HepG2 (cell line): ENCODE results near the gene NR1I2. TPM values are rescaled to one million over a fixed set of nuclear protein-coding genes. Genes with fewer than 3 reads are reported as not detected.

Experiments
- ARID2 ChIP-seq: sonication (generic); formaldehyde crosslinking; IDR thresholded peaks from 2 replicates; pipeline ENCODE4 v1.8.1; 2022; ENCODE audit warnings: mild to moderate bottlenecking, missing genetic modification reagents, borderline replicate concordance
- CCAR2 ChIP-seq: fragments of 200-400 bp; formaldehyde crosslinking; optimal IDR thresholded peaks from 2 replicates; pipeline ENCODE3; 2018; ENCODE audit warnings: low read depth, mild to moderate bottlenecking, low read length, moderate library complexity
- GATAD2A ChIP-seq: IDR thresholded peaks from 2 replicates; pipeline ENCODE4 v1.6.1; 2016
- KAT8 ChIP-seq: IDR thresholded peaks from 2 replicates; pipeline ENCODE4 v1.6.1; 2016; ENCODE audit warnings: missing genetic modification reagents, missing compliant biosample characterization
- KDM5B ChIP-seq: sonication (generic); formaldehyde crosslinking; IDR thresholded peaks from 2 replicates; pipeline ENCODE4 v1.4.0; 2020; ENCODE audit warnings: missing genetic modification reagents, mild to moderate bottlenecking, borderline replicate concordance
- KMT2A ChIP-seq: sonication (generic); formaldehyde crosslinking; IDR thresholded peaks from 2 replicates; pipeline ENCODE4 v1.4.0; 2020; ENCODE audit warnings: missing genetic modification reagents
- MLXIP ChIP-seq: sonication (generic); formaldehyde crosslinking; IDR thresholded peaks from 2 replicates; pipeline ENCODE4 v1.9.0; 2021; ENCODE audit warnings: missing genetic modification reagents, borderline replicate concordance
- SMYD3 ChIP-seq: sonication (generic); formaldehyde crosslinking; IDR thresholded peaks from 2 replicates; pipeline ENCODE4 v1.8.1; 2023; ENCODE audit warnings: mild to moderate bottlenecking, missing genetic modification reagents
- TOE1 ChIP-seq: sonication (generic); formaldehyde crosslinking; IDR thresholded peaks from 2 replicates; pipeline ENCODE4 v1.4.0; 2020; ENCODE audit warnings: mild to moderate bottlenecking, missing genetic modification reagents
- ZNF580 ChIP-seq: IDR thresholded peaks from 2 replicates; pipeline ENCODE4 v1.6.1; 2016; ENCODE audit warnings: low read depth, borderline replicate concordance
- ZNF878 ChIP-seq: sonication (generic); formaldehyde crosslinking; IDR thresholded peaks from 2 replicates; pipeline ENCODE4 v1.8.1; 2023; ENCODE audit warnings: mild to moderate bottlenecking, missing genetic modification reagents, moderate library complexity
- polyA plus RNA-seq, 8 experiments: library from polyadenylated mRNA; depleted of rRNA in 3 of 8; stranded (reverse) in 7 of 8; unstranded in 1 of 8; fragments of >200 nt; fragmentation: Illumina TruSeq in 4 of 8; extraction: Trizol in 4 of 8; gene quantifications; 2 replicates each; pipeline versions ENCODE4 v1.2.1 to v1.2.3, GENCODE V29; 2011 to 2016; ENCODE audit warnings: low read depth in 4 of 8, missing spikeins in 1 of 8, mixed read lengths in 1 of 8; ENCODE audit not compliant: insufficient read depth in 1 of 8
- total RNA-seq, 5 experiments: library from RNA; depleted of rRNA; stranded (reverse); fragments of >200 nt; fragmentation: Illumina TruSeq; extraction: Trizol; gene quantifications; 2 replicates each; pipeline ENCODE4 v1.2.3, GENCODE V29; 2016; ENCODE audit warnings: low read depth in 1 of 5
- TF ChIP-seq, protein P1 (sequence below): sonication (generic); formaldehyde crosslinking; IDR thresholded peaks from 2 replicates; pipeline ENCODE4 v1.4.0; 2020; ENCODE audit warnings: low read depth, mild to moderate bottlenecking, missing genetic modification reagents
- TF ChIP-seq, protein P2 (sequence below): sonication (generic); formaldehyde crosslinking; IDR thresholded peaks from 2 replicates; pipeline ENCODE4 v1.5.0; 2020; ENCODE audit warnings: missing genetic modification reagents, mild to moderate bottlenecking, borderline replicate concordance
- TF ChIP-seq, protein P3 (sequence below): sonication (generic); formaldehyde crosslinking; IDR thresholded peaks from 2 replicates; pipeline ENCODE4 v1.4.0; 2020; ENCODE audit warnings: missing genetic modification reagents, borderline replicate concordance
- TF ChIP-seq, protein P4 (sequence below): IDR thresholded peaks from 2 replicates; pipeline ENCODE4 v1.4.0; 2020; ENCODE audit warnings: mild to moderate bottlenecking, missing genetic modification reagents

Gene NR1I2
- total and polyA plus RNA-seq, 2 of the 13 experiments (the other 11 are each of a cell fraction or from before 2014, with no cell fraction given) = 8.8 to 13.4 TPM

- TF ChIP-seq KAT8 (CRISPR knock-in tag) (peak; percentile 70; the same call in 1 of the 2 replicates), KDM5B (CRISPR knock-in tag) (no peak), ZNF580 (CRISPR knock-in tag) (0 out of 2 replicates have a peak, but pooled peaks have one; percentile 42), ZNF878 (CRISPR knock-in tag) (no peak), MLXIP (CRISPR knock-in tag) (0 out of 2 replicates have a peak, but pooled peaks have one; percentile 28), SMYD3 (CRISPR knock-in tag) (no peak), CCAR2 (no peak), TOE1 (CRISPR knock-in tag) (no peak), GATAD2A (CRISPR knock-in tag) (peak; percentile 63), ARID2 (CRISPR knock-in tag) (no peak), KMT2A (CRISPR knock-in tag) (no peak)
- TF ChIP-seq, protein P1, sequence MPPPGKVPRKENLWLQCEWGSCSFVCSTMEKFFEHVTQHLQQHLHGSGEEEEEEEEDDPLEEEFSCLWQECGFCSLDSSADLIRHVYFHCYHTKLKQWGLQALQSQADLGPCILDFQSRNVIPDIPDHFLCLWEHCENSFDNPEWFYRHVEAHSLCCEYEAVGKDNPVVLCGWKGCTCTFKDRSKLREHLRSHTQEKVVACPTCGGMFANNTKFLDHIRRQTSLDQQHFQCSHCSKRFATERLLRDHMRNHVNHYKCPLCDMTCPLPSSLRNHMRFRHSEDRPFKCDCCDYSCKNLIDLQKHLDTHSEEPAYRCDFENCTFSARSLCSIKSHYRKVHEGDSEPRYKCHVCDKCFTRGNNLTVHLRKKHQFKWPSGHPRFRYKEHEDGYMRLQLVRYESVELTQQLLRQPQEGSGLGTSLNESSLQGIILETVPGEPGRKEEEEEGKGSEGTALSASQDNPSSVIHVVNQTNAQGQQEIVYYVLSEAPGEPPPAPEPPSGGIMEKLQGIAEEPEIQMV = no peak
- TF ChIP-seq, protein P2, sequence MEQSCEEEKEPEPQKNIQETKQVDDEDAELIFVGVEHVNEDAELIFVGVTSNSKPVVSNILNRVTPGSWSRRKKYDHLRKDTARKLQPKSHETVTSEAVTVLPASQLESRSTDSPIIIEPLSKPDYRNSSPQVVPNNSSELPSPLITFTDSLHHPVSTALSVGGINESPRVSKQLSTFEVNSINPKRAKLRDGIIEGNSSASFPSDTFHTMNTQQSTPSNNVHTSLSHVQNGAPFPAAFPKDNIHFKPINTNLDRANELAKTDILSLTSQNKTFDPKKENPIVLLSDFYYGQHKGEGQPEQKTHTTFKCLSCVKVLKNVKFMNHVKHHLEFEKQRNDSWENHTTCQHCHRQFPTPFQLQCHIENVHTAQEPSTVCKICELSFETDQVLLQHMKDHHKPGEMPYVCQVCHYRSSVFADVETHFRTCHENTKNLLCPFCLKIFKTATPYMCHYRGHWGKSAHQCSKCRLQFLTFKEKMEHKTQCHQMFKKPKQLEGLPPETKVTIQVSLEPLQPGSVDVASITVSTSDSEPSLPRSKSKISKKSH (CRISPR knock-in tag) = no peak
- TF ChIP-seq, protein P3, sequence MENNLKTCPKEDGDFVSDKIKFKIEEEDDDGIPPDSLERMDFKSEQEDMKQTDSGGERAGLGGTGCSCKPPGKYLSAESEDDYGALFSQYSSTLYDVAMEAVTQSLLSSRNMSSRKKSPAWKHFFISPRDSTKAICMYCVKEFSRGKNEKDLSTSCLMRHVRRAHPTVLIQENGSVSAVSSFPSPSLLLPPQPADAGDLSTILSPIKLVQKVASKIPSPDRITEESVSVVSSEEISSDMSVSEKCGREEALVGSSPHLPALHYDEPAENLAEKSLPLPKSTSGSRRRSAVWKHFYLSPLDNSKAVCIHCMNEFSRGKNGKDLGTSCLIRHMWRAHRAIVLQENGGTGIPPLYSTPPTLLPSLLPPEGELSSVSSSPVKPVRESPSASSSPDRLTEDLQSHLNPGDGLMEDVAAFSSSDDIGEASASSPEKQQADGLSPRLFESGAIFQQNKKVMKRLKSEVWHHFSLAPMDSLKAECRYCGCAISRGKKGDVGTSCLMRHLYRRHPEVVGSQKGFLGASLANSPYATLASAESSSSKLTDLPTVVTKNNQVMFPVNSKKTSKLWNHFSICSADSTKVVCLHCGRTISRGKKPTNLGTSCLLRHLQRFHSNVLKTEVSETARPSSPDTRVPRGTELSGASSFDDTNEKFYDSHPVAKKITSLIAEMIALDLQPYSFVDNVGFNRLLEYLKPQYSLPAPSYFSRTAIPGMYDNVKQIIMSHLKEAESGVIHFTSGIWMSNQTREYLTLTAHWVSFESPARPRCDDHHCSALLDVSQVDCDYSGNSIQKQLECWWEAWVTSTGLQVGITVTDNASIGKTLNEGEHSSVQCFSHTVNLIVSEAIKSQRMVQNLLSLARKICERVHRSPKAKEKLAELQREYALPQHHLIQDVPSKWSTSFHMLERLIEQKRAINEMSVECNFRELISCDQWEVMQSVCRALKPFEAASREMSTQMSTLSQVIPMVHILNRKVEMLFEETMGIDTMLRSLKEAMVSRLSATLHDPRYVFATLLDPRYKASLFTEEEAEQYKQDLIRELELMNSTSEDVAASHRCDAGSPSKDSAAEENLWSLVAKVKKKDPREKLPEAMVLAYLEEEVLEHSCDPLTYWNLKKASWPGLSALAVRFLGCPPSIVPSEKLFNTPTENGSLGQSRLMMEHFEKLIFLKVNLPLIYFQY = no peak
- TF ChIP-seq, protein P4, sequence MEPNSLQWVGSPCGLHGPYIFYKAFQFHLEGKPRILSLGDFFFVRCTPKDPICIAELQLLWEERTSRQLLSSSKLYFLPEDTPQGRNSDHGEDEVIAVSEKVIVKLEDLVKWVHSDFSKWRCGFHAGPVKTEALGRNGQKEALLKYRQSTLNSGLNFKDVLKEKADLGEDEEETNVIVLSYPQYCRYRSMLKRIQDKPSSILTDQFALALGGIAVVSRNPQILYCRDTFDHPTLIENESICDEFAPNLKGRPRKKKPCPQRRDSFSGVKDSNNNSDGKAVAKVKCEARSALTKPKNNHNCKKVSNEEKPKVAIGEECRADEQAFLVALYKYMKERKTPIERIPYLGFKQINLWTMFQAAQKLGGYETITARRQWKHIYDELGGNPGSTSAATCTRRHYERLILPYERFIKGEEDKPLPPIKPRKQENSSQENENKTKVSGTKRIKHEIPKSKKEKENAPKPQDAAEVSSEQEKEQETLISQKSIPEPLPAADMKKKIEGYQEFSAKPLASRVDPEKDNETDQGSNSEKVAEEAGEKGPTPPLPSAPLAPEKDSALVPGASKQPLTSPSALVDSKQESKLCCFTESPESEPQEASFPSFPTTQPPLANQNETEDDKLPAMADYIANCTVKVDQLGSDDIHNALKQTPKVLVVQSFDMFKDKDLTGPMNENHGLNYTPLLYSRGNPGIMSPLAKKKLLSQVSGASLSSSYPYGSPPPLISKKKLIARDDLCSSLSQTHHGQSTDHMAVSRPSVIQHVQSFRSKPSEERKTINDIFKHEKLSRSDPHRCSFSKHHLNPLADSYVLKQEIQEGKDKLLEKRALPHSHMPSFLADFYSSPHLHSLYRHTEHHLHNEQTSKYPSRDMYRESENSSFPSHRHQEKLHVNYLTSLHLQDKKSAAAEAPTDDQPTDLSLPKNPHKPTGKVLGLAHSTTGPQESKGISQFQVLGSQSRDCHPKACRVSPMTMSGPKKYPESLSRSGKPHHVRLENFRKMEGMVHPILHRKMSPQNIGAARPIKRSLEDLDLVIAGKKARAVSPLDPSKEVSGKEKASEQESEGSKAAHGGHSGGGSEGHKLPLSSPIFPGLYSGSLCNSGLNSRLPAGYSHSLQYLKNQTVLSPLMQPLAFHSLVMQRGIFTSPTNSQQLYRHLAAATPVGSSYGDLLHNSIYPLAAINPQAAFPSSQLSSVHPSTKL = peak; percentile 85
These were observed 43.9 kb downstream of the NR1I2 start (continued) for GRCh38 chr3:119825820-119826219.
